HepG2 (cell line): ENCODE results near the gene KIAA1614. TPM values are rescaled to one million over a fixed set of nuclear protein-coding genes. Genes with fewer than 3 reads are reported as not detected.

Experiments used
- ATAC-seq: fragments of 200-7000 bp; cut with Tn5 transposase; 3 replicates; pipeline ENCODE4 v1.9.1; 2020; ENCODE audit warnings: mild to moderate bottlenecking, moderate library complexity
- BruUV-seq: library from RNA; stranded (reverse); fragments of 400-500 nt; replicated peaks from 2 replicates; lab custom pipeline; 2021; lab: Mats Ljungman, UMichigan
- CTCF ChIA-PET: fragments of 300-600 bp; formaldehyde crosslinking; extraction: SDS; loops from one replicate; lab custom pipeline; 2021; ENCODE audit warnings: low total read pairs, inconsistent platforms, low intra/inter-chr PET ratio; lab: Yijun Ruan, JAX
- POLR2A ChIA-PET: fragments of 350-600 bp; sonication (Branson Sonifier 250); formaldehyde crosslinking; loops from one replicate; lab custom pipeline; 2020; ENCODE audit warnings: antibody characterized with exemption, inconsistent platforms; lab: Yijun Ruan, JAX
- DNase-seq: peaks from one replicate; pipeline ENCODE4 v3.0.0-alpha.2; 2015; ENCODE audit warnings: low spot score
- FAIRE-seq: peaks from 3 replicates; lab custom pipeline; 2011; peaks lifted over from hg19 to GRCh38; lab: Jason Lieb, UNC
- H2AFZ ChIP-seq: one replicate; pipeline ENCODE4 v1.6.1; 2011; ENCODE audit warnings: low read length, inconsistent platforms
- H3K27ac ChIP-seq: fragments of 300-600 bp; 3 replicates; pipeline ENCODE4 v1.8.0; 2011; ENCODE audit warnings: mixed run types, mild to moderate bottlenecking, mixed read lengths, low read length, inconsistent platforms; ENCODE audit not compliant: insufficient read depth; ENCODE audit errors: extremely low read length
- H3K27me3 ChIP-seq, 2 experiments: fragments of 200-600 bp in 1 of 2; 2 replicates in 1 of 2; 3 replicates in 1 of 2; pipeline versions ENCODE4 v1.6.0 to v1.8.0; 2011; ENCODE audit warnings: low read length in 2 of 2, mild to moderate bottlenecking in 2 of 2, moderate library complexity in 2 of 2, inconsistent platforms in 1 of 2; ENCODE audit not compliant: insufficient read depth in 2 of 2, control insufficient read depth in 1 of 2
- H3K36me3 ChIP-seq, 2 experiments: fragments of 200-600 bp in 1 of 2; replicated peaks in 1 of 2; 2 replicates in 1 of 2; 3 replicates in 1 of 2; pipeline versions ENCODE4 v1.5.1 to v1.8.0; 2011; ENCODE audit warnings: low read length in 2 of 2, inconsistent platforms in 1 of 2; ENCODE audit not compliant: insufficient read depth in 2 of 2, control insufficient read depth in 1 of 2
- H3K4me1 ChIP-seq: 2 replicates; pipeline ENCODE4 v1.5.1; 2012; ENCODE audit warnings: low read length, inconsistent platforms; ENCODE audit not compliant: insufficient read depth
- H3K4me2 ChIP-seq: 2 replicates; pipeline ENCODE4 v1.6.0; 2011; ENCODE audit warnings: low read depth, low read length, inconsistent platforms
- H3K4me3 ChIP-seq, 3 experiments: fragments of 200-600 bp in 1 of 3; sonication (generic), shearing (Covaris generic) in 1 of 3; replicated peaks in 1 of 3; 2 replicates each; pipeline ENCODE4 v1.5.1; 2011 to 2016; ENCODE audit warnings: low read length in 3 of 3, inconsistent platforms in 2 of 3, low read depth in 2 of 3, mild to moderate bottlenecking in 2 of 3, control low read depth in 1 of 3, mixed read lengths in 1 of 3; ENCODE audit not compliant: insufficient read depth in 1 of 3
- H3K79me2 ChIP-seq: one replicate; pipeline ENCODE4 v1.6.1; 2011; ENCODE audit warnings: low read length, inconsistent platforms; ENCODE audit not compliant: insufficient read depth
- H3K9ac ChIP-seq: 2 replicates; pipeline ENCODE4 v1.6.0; 2011; ENCODE audit warnings: mild to moderate bottlenecking, low read depth, low read length, inconsistent platforms; ENCODE audit not compliant: insufficient read depth
- H3K9me3 ChIP-seq: 2 replicates; pipeline ENCODE4 v1.5.1; 2012; ENCODE audit warnings: mild to moderate bottlenecking, low read length
- H4K20me1 ChIP-seq: 2 replicates; pipeline ENCODE4 v1.6.0; 2011; ENCODE audit warnings: inconsistent platforms, mild to moderate bottlenecking, low read length, moderate library complexity; ENCODE audit not compliant: insufficient read depth
- ATRX ChIP-seq: sonication (generic); formaldehyde crosslinking; IDR thresholded peaks from 2 replicates; pipeline ENCODE4 v1.4.0; 2020; ENCODE audit warnings: missing genetic modification reagents, borderline replicate concordance
- CHCHD3 ChIP-seq: sonication (generic); formaldehyde crosslinking; IDR thresholded peaks from 2 replicates; pipeline ENCODE4 v1.8.0; 2022; ENCODE audit warnings: mild to moderate bottlenecking, missing genetic modification reagents, moderate library complexity
- ELF3 ChIP-seq: IDR thresholded peaks from 2 replicates; pipeline ENCODE4 v1.6.1; 2016; ENCODE audit warnings: missing genetic modification reagents, missing compliant biosample characterization
- HINFP ChIP-seq: sonication (generic); formaldehyde crosslinking; IDR thresholded peaks from 2 replicates; pipeline ENCODE4 v1.4.0; 2020; ENCODE audit warnings: low read depth, mild to moderate bottlenecking, missing genetic modification reagents
- MLLT10 ChIP-seq: sonication (generic); formaldehyde crosslinking; IDR thresholded peaks from 2 replicates; pipeline ENCODE4 v1.4.0; 2020; ENCODE audit warnings: missing genetic modification reagents
- RARA ChIP-seq: IDR thresholded peaks from 2 replicates; pipeline ENCODE4 v1.6.1; 2016; ENCODE audit warnings: missing genetic modification reagents, missing compliant biosample characterization
- SAP130 ChIP-seq: IDR thresholded peaks from 2 replicates; pipeline ENCODE4 v1.6.1; 2016; ENCODE audit warnings: low read depth
- SIN3B ChIP-seq: fragments of 150-350 bp; IDR thresholded peaks from 2 replicates; pipeline ENCODE4 v1.6.1; 2014; ENCODE audit warnings: low read length
- ZBED4 ChIP-seq: sonication (generic); formaldehyde crosslinking; IDR thresholded peaks from 2 replicates; pipeline ENCODE4 v1.4.0; 2020; ENCODE audit warnings: missing genetic modification reagents, borderline replicate concordance
- ZNF280B ChIP-seq: sonication (generic); formaldehyde crosslinking; IDR thresholded peaks from 2 replicates; pipeline ENCODE4 v1.5.0; 2020; ENCODE audit warnings: missing genetic modification reagents, mild to moderate bottlenecking, borderline replicate concordance
- ZNF350 ChIP-seq: sonication (generic); formaldehyde crosslinking; IDR thresholded peaks from 2 replicates; pipeline ENCODE4 v1.4.0; 2020; ENCODE audit warnings: mild to moderate bottlenecking, low read depth, missing genetic modification reagents, borderline replicate concordance
- ZNF512B ChIP-seq: sonication (generic); formaldehyde crosslinking; IDR thresholded peaks from 2 replicates; pipeline ENCODE4 v1.5.1; 2020; ENCODE audit warnings: missing genetic modification reagents, mild to moderate bottlenecking, borderline replicate concordance
- ZNF770 ChIP-seq: sonication (generic); formaldehyde crosslinking; IDR thresholded peaks from 2 replicates; pipeline ENCODE4 v1.5.0; 2020; ENCODE audit warnings: mild to moderate bottlenecking, missing genetic modification reagents
- WGBS: methylation state at CpG from one replicate; pipeline ENCODE4 v1.1.6; 2017; ENCODE audit warnings: low lambda C conversion rate; 5-methylcytosine and 5-hydroxymethylcytosine counted together
- in situ Hi-C: cut with HindIII; loops from 2 replicates; pipeline ENCODE4 v1.10.0; 2017; ENCODE audit warnings: low pct_unique_long_range_greater_than_20kb; ENCODE audit not compliant: extremely low pct_ligation_motif_present
- intact Hi-C: fragments of 100-400 bp; cut with micrococcal nuclease; formaldehyde crosslinking; loops from one replicate; pipeline ENCODE4 v1.10.0; 2022; ENCODE audit not compliant: unreplicated experiment
- polyA plus RNA-seq, 8 experiments: library from polyadenylated mRNA; depleted of rRNA in 3 of 8; stranded (reverse) in 7 of 8; unstranded in 1 of 8; fragments of >200 nt; fragmentation: Illumina TruSeq in 4 of 8; extraction: Trizol in 4 of 8; gene quantifications; 2 replicates each; pipeline versions ENCODE4 v1.2.1 to v1.2.3, GENCODE V29; 2011 to 2016; ENCODE audit warnings: low read depth in 4 of 8, missing spikeins in 1 of 8, mixed read lengths in 1 of 8; ENCODE audit not compliant: insufficient read depth in 1 of 8
- total RNA-seq, 5 experiments: library from RNA; depleted of rRNA; stranded (reverse); fragments of >200 nt; fragmentation: Illumina TruSeq; extraction: Trizol; gene quantifications; 2 replicates each; pipeline ENCODE4 v1.2.3, GENCODE V29; 2016; ENCODE audit warnings: low read depth in 1 of 5

The KIAA1614 gene
- total and polyA plus RNA-seq, 2 of the 13 experiments (the other 11 are each of a cell fraction or from before 2014, with no cell fraction given), result 0.15 to 0.77 TPM

- Histone ChIP-seq H3K79me2 (no peaks in the 10 kb centered on the region), H3K9ac (no peak overlapping the region), H3K36me3 (peaks cover 11 to 58% of the 10 kb centered on the region in 2 experiments), H3K9me3 (no peaks in the 10 kb centered on the region), H3K4me3 (no peak overlapping the region), H3K27ac (no peak overlapping the region), H4K20me1 (no peaks in the 10 kb centered on the region), H3K27me3 (no peaks in the 10 kb centered on the region), H3K4me1 (peaks cover 12% of the 10 kb centered on the region), H3K4me2 (no peak overlapping the region), H2AFZ (no peak overlapping the region)
- FAIRE-seq, result no peak
- in situ Hi-C loops, result no loop called here
- no TSS peak for BruUV-seq
- no peak for DNase-seq
- ATAC-seq, result no peak
- intact Hi-C loops, result no loop called here
- 98% methylated on average over 4 of the region's 4 CpGs for WGBS
- POLR2A ChIA-PET, result no interaction called here
- CTCF ChIA-PET, result no interaction called here
- TF ChIP-seq ZNF350 (CRISPR knock-in tag) (no peak), ZNF770 (CRISPR knock-in tag) (no peak), HINFP (no peak), ATRX (no peak), SAP130 (no peak), RARA (CRISPR knock-in tag) (no peak), ZNF512B (CRISPR knock-in tag) (no peak), ELF3 (CRISPR knock-in tag) (no peak), MLLT10 (CRISPR knock-in tag) (no peak), SIN3B (no peak), ZBED4 (CRISPR knock-in tag) (no peak), ZNF280B (no peak), CHCHD3 (CRISPR knock-in tag) (no peak)
These were observed 60.7 kb downstream of the KIAA1614 start for GRCh38 chr1:180973369-180973768.
